ENCODE measurements around the gene ABCF2. TPM values are rescaled to one million over a fixed set of nuclear protein-coding genes. Genes with fewer than 3 reads are reported as not detected.

The ABCF2 gene
- total RNA-seq, 2 experiments from 2014 or later = 48.1 to 56.2 TPM

- H3K9me3 Mint-ChIP-seq = no peaks in the 10 kb centered on the region
- CTCF ChIA-PET = interaction anchor here (1.0 to 1.2 kb wide), 3 partner anchors 13 to 61 kb away, joined by 3 to 4 read pairs (median 3); no protein-coding TSS in a partner anchor
- intact Hi-C loops (cut with micrococcal nuclease) = no loop called here
- no peak overlapping the region for H3K27ac Mint-ChIP-seq
- H3K4me3 Mint-ChIP-seq = peak overlapping the region; percentile 64
- ATAC-seq (no peak), DNase-seq (no peak)
- no peaks in the 10 kb centered on the region for H3K36me3 Mint-ChIP-seq (ENCODE audit: low read depth)
- no peak for TF ChIP-seq CTCF (IDR thresholded peaks at IDR 0.05)
- POLR2A ChIA-PET = interaction anchor here (1.0 to 1.6 kb wide), 6 partner anchors 9 to 27 kb away, joined by 3 to 7 read pairs (median 3); partner anchors contain the start of genes ABCF2 and CHPF2
- peaks cover 41% of the 10 kb centered on the region for H3K27me3 Mint-ChIP-seq
- peaks cover 26% of the 10 kb centered on the region for H3K4me1 Mint-ChIP-seq (ENCODE audit: low read depth)
Measured at GRCh38 chr7:151250181-151251132, 23.5 kb upstream of the ABCF2 start.

DNA sequence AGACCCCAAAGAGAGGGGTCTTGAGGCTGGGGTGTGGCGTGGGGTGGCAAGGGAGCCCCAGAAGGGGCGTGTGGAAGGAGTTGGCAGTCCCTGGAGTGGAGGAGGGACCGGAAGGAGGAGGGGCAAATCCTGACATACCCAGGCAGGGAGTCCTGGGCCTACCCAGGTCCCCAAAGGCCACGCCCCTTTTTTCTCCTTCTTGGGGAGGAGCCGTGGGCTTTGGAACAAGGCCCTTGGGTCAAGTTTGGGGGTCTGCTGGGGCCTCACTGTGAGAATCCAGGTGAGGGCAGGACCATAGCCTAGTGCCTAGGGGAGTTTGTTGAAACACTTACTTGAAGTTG lies 22.7 kb upstream of the ABCF2 start:
- no peak for DNase-seq
- POLR2A ChIA-PET = interaction anchor here (1.1 to 1.6 kb wide), 2 partner anchors 12 to 13 kb away, joined by 3 to 7 read pairs; no protein-coding TSS in a partner anchor
- intact Hi-C loops (cut with micrococcal nuclease) = no loop called here

GRCh38 chr7:151249034-151249731 lies 22.2 kb upstream of the ABCF2 start:
- peaks cover 34% of the 10 kb centered on the region for H3K4me1 Mint-ChIP-seq (ENCODE audit: low read depth)
- ATAC-seq = no peak
- H3K4me3 Mint-ChIP-seq = peak overlapping the region; percentile 32
- H3K27me3 Mint-ChIP-seq = peaks cover 41% of the 10 kb centered on the region
- ChIA-PET CTCF (no interaction called here), POLR2A (interaction anchor here (1.1 kb wide), 1 partner anchor 13 kb away, joined by 3 read pairs; no protein-coding TSS in a partner anchor)
- H3K9me3 Mint-ChIP-seq = no peaks in the 10 kb centered on the region
- no peak for TF ChIP-seq CTCF (IDR thresholded peaks at IDR 0.05)
- no peaks in the 10 kb centered on the region for H3K36me3 Mint-ChIP-seq (ENCODE audit: low read depth)
- peak overlapping the region; percentile 27 for H3K27ac Mint-ChIP-seq
- intact Hi-C loops (cut with micrococcal nuclease) = no loop called here
- peak; percentile 49 for DNase-seq

More for the DNA sequence above, 22.7 kb upstream of the ABCF2 start:
- ATAC-seq = no peak
- CTCF ChIA-PET = no interaction called here
- Mint-ChIP-seq H3K4me3 (peak overlapping the region; percentile 32), H3K4me1 (ENCODE audit: low read depth) (peaks cover 30% of the 10 kb centered on the region), H3K27me3 (peaks cover 41% of the 10 kb centered on the region), H3K27ac (no peak overlapping the region), H3K36me3 (ENCODE audit: low read depth) (no peaks in the 10 kb centered on the region), H3K9me3 (no peaks in the 10 kb centered on the region)
- no peak for TF ChIP-seq CTCF (IDR thresholded peaks at IDR 0.05)

DNA sequence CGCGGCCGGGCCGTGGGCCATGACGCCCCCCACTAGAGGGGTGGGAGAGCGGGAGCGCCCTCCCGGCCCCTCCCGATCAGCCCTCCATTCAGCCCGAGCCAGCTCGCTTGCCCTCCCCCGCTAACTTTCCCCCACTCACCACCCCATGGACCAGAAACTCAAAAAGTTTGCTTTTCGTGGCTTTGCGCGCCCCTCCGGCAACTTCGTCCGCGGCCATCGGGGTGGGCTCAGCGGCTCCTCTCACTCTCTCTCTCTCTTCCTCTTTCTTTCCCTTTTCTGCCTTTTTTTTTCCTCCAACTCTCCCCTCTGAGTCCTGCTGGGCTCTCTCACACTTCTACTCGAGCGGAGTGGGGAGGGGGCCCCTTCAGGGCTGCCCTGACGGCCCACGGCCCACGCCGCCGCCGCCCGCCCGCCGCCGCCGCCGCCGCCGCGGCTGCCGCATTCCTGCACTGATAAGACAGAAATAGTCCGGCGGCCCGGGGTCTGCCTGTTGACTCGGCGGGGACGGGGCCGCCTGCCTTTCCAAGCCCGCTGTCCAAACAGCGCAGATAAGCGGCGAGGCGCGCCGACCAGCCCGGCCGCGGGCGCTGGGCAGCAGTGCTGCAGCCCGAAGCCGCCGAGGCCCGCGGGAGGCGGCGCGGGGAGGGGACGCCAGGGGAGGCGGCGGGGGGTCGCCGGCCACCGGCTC lies 21.5 kb upstream of the ABCF2 start, which contains the start of gene SMARCD3:
TSS of gene SMARCD3 (minus strand) at position 349 of the 688 bp plus-strand sequence. CDS start at position 217, 132 bp downstream.
- Mint-ChIP-seq H3K36me3 (ENCODE audit: low read depth) (no peaks in the 10 kb centered on the region), H3K9me3 (no peaks in the 10 kb centered on the region), H3K4me1 (ENCODE audit: low read depth) (peaks cover 41% of the 10 kb centered on the region), H3K27me3 (peaks cover 41% of the 10 kb centered on the region), H3K4me3 (peak within 1 kb of the TSS; percentile 64), H3K27ac (peak within 1 kb of the TSS; percentile 27)
- ATAC-seq = no peak
- CTCF ChIA-PET = interaction anchor here (0.7 to 3.1 kb wide), 4 partner anchors 57 to 144 kb away, joined by 3 to 23 read pairs (median 6); no protein-coding TSS in a partner anchor
- intact Hi-C loops (cut with micrococcal nuclease) = no loop called here
- POLR2A ChIA-PET = interaction anchor here (1.1 kb wide), 1 partner anchor 13 kb away, joined by 3 read pairs; no protein-coding TSS in a partner anchor
- no peak for TF ChIP-seq CTCF (IDR thresholded peaks at IDR 0.05)
- no peak for DNase-seq
